K562 (cell line): Measurements from ENCODE around the gene PIGT. TPM values are rescaled to one million over a fixed set of nuclear protein-coding genes. Genes with fewer than 3 reads are reported as not detected.

ENCODE experiments used
- ATAC-seq: fragments of 200-7000 bp; cut with Tn5 transposase; 3 replicates; pipeline ENCODE4 v1.9.1; 2020; ENCODE audit warnings: moderate library complexity
- BruUV-seq: library from RNA; stranded (reverse); fragments of 400-500 nt; replicated peaks from 2 replicates; lab custom pipeline; 2021; lab: Mats Ljungman, UMichigan
- CTCF ChIA-PET: fragments of 300-600 bp; formaldehyde crosslinking; extraction: SDS; loops from one replicate; lab custom pipeline; 2021; ENCODE audit warnings: low intra/inter-chr PET ratio; lab: Yijun Ruan, JAX
- POLR2A ChIA-PET: fragments of 300-600, 350-650 bp; sonication (Branson Sonifier 250); formaldehyde crosslinking; extraction: SDS; loops from one replicate; lab custom pipeline; 2021; ENCODE audit warnings: antibody characterized with exemption, inconsistent platforms; lab: Yijun Ruan, JAX
- DNase-seq, 4 experiments: peaks; one replicate each; pipeline versions ENCODE4 v3.0.0 to v3.0.0-alpha.2; 2011 to 2018; ENCODE audit warnings: low spot score in 3 of 4, mixed read lengths in 3 of 4; ENCODE audit errors: extremely low read depth in 1 of 4
- FAIRE-seq: peaks from 2 replicates; lab custom pipeline; 2011; peaks lifted over from hg19 to GRCh38; lab: Jason Lieb, UNC
- H2AFZ ChIP-seq: 2 replicates; pipeline ENCODE4 v1.6.0; 2011; ENCODE audit warnings: low read depth, low read length, control low read depth, inconsistent platforms
- H3K27ac ChIP-seq: fragments of 200-600 bp; 3 replicates; pipeline ENCODE4 v1.8.0; 2011; ENCODE audit warnings: low read depth, mild to moderate bottlenecking, control low read depth, inconsistent platforms, low read length, moderate library complexity, mixed read lengths; ENCODE audit errors: extremely low read depth
- H3K27me3 ChIP-seq, 2 experiments: fragments of 300-600 bp in 1 of 2; 2 replicates in 1 of 2; 3 replicates in 1 of 2; pipeline versions ENCODE4 v1.6.0 to v1.8.0; 2011; ENCODE audit warnings: inconsistent platforms in 2 of 2, low read length in 2 of 2, mild to moderate bottlenecking in 1 of 2, mixed read lengths in 1 of 2, moderate library complexity in 1 of 2; ENCODE audit not compliant: control insufficient read depth in 2 of 2, insufficient read depth in 2 of 2
- H3K36me3 ChIP-seq: fragments of 300-600 bp; 3 replicates; pipeline ENCODE4 v1.8.0; 2011; ENCODE audit warnings: mild to moderate bottlenecking, low read length, inconsistent platforms; ENCODE audit not compliant: control insufficient read depth, insufficient read depth
- H3K4me1 ChIP-seq, 2 experiments: fragments of 200-600 bp in 1 of 2; replicated peaks in 1 of 2; 2 replicates in 1 of 2; 3 replicates in 1 of 2; pipeline versions ENCODE4 v1.5.1 to v1.8.0; 2011; ENCODE audit warnings: inconsistent platforms in 2 of 2, low read length in 2 of 2, mild to moderate bottlenecking in 1 of 2, mixed read lengths in 1 of 2, moderate library complexity in 1 of 2; ENCODE audit not compliant: control insufficient read depth in 2 of 2, insufficient read depth in 2 of 2
- H3K4me2 ChIP-seq: 2 replicates; pipeline ENCODE4 v1.6.1; 2011; ENCODE audit warnings: low read length, control low read depth, inconsistent platforms, mixed read lengths; ENCODE audit not compliant: insufficient read depth
- H3K4me3 ChIP-seq: fragments of 200-600 bp; sonication (generic), shearing (Covaris generic); 2 replicates; pipeline ENCODE4 v1.5.1; 2016; ENCODE audit warnings: control low read depth, inconsistent platforms
- H3K79me2 ChIP-seq: fragments of 200-600 bp; 3 replicates; pipeline ENCODE4 v1.8.0; 2011; ENCODE audit warnings: low read length, inconsistent platforms; ENCODE audit not compliant: control insufficient read depth, insufficient read depth
- H3K9ac ChIP-seq, 2 experiments: 2 replicates each; pipeline versions ENCODE4 v1.6.0 to v1.6.1; 2011; ENCODE audit warnings: low read depth in 2 of 2, low read length in 2 of 2, control low read depth in 1 of 2, inconsistent platforms in 1 of 2, mild to moderate bottlenecking in 1 of 2, mixed read lengths in 1 of 2; ENCODE audit not compliant: insufficient read depth in 1 of 2
- H3K9me1 ChIP-seq: one replicate; pipeline ENCODE4 v1.6.0; 2011; ENCODE audit warnings: inconsistent platforms, mild to moderate bottlenecking, low read length, moderate library complexity; ENCODE audit not compliant: control insufficient read depth, insufficient read depth
- H3K9me3 ChIP-seq: replicated peaks from 2 replicates; pipeline ENCODE4 v1.5.1; 2011; ENCODE audit warnings: low read depth, low read length, inconsistent platforms; ENCODE audit not compliant: control insufficient read depth, insufficient read depth
- H4K20me1 ChIP-seq: replicated peaks from 2 replicates; pipeline ENCODE4 v1.6.1; 2011; ENCODE audit warnings: low read length, inconsistent platforms, mixed read lengths; ENCODE audit not compliant: control insufficient read depth, insufficient read depth
- CBFB ChIP-seq: sonication (generic); formaldehyde crosslinking; IDR thresholded peaks from 2 replicates; pipeline ENCODE4 v1.4.0; 2020; ENCODE audit warnings: mild to moderate bottlenecking, missing genetic modification reagents
- HDAC2 ChIP-seq: fragments of 450-650 bp; IDR thresholded peaks from 2 replicates; pipeline ENCODE4 v1.6.1; 2016; ENCODE audit warnings: mild to moderate bottlenecking
- HES1 ChIP-seq: fragments of 450-650 bp; IDR thresholded peaks from 2 replicates; pipeline ENCODE4 v1.6.1; 2016; ENCODE audit warnings: low read depth, mild to moderate bottlenecking, moderate library complexity
- LEF1 ChIP-seq: fragments of 450-650 bp; IDR thresholded peaks from 2 replicates; pipeline ENCODE4 v1.6.1; 2016; ENCODE audit warnings: mild to moderate bottlenecking
- MEIS2 ChIP-seq: fragments of 450-650 bp; IDR thresholded peaks from 2 replicates; pipeline ENCODE4 v1.6.1; 2014; ENCODE audit warnings: mild to moderate bottlenecking; ENCODE audit not compliant: partially characterized antibody
- MXI1 ChIP-seq: IDR thresholded peaks from 2 replicates; pipeline ENCODE4 v1.6.1; 2011; ENCODE audit warnings: low read depth, mild to moderate bottlenecking, improper control_type of control experiment, low read length
- NCOA4 ChIP-seq: fragments of 450-650 bp; IDR thresholded peaks from 2 replicates; pipeline ENCODE4 v1.6.1; 2018; ENCODE audit warnings: mild to moderate bottlenecking; ENCODE audit not compliant: partially characterized antibody
- RBM14 ChIP-seq: fragments of 200-400 bp; formaldehyde crosslinking; IDR thresholded peaks from 2 replicates; pipeline ENCODE4 v1.6.1; 2018; ENCODE audit warnings: low read depth, mild to moderate bottlenecking, low read length, moderate library complexity, borderline replicate concordance; ENCODE audit not compliant: insufficient read depth
- SMAD2 ChIP-seq: fragments of 150-350 bp; IDR thresholded peaks from 2 replicates; pipeline ENCODE4 v1.6.1; 2014; ENCODE audit warnings: low read depth, mild to moderate bottlenecking, low read length
- SNIP1 ChIP-seq: fragments of 450-650 bp; IDR thresholded peaks from 2 replicates; pipeline ENCODE4 v1.7.1; 2017; ENCODE audit warnings: low read depth, mild to moderate bottlenecking
- ZNF785 ChIP-seq: fragments of 250-450 bp; sonication (Bioruptor Pico); IDR thresholded peaks from 2 replicates; pipeline ENCODE4 v1.4.0; 2020; ENCODE audit warnings: mild to moderate bottlenecking
- whole genome bisulfite sequencing: fragments of 100-300 bp; shearing (Covaris generic); methylation state at CpG from one replicate; pipeline ENCODE4 v1.1.6; 2016; ENCODE audit warnings: low coverage, mixed read lengths; ENCODE audit not compliant: insufficient coverage; ENCODE audit errors: missing lambda C conversion rate; 5-methylcytosine and 5-hydroxymethylcytosine counted together
- in situ Hi-C: fragments of 300-500 bp; cut with MboI; formaldehyde crosslinking; loops from 4 replicates; pipeline ENCODE4 v1.15.0; 2018; ENCODE audit warnings: inconsistent platforms, mixed read lengths
- intact Hi-C: fragments of 100-400 bp; cut with micrococcal nuclease; formaldehyde crosslinking; loops from 2 replicates; pipeline ENCODE4 v1.14.2; 2022
- polyA plus RNA-seq, 8 experiments: library from polyadenylated mRNA; depleted of rRNA in 4 of 8; stranded (reverse) in 5 of 8; unstranded in 3 of 8; fragments of >200 nt; fragmentation: Nextera tagmentation in 2 of 8; fragmentation: Illumina TruSeq in 1 of 8; extraction: Ambion mirVana in 2 of 8; extraction: Trizol in 1 of 8; gene quantifications; 2 replicates each; pipeline versions ENCODE4 v1.2.1 to v1.2.3, GENCODE V29; 2011 to 2014; ENCODE audit warnings: inconsistent platforms in 1 of 8, missing spikeins in 1 of 8
- total RNA-seq, 7 experiments: library from RNA; depleted of rRNA in 6 of 7; stranded (reverse); fragments of >200 nt in 6 of 7; fragmentation: Illumina TruSeq in 2 of 7; extraction: Trizol in 2 of 7; gene quantifications; 2 replicates each; pipeline versions ENCODE4 v1.2.1 to v1.2.3, GENCODE V29; 2011 to 2021; ENCODE audit warnings: low replicate concordance in 1 of 7

PIGT gene
- total and polyA plus RNA-seq, 9 of the 15 experiments (the other 6 are each of a cell fraction or from before 2014, with no cell fraction given), result 14.6 to 108 (median 46.9) TPM

DNA sequence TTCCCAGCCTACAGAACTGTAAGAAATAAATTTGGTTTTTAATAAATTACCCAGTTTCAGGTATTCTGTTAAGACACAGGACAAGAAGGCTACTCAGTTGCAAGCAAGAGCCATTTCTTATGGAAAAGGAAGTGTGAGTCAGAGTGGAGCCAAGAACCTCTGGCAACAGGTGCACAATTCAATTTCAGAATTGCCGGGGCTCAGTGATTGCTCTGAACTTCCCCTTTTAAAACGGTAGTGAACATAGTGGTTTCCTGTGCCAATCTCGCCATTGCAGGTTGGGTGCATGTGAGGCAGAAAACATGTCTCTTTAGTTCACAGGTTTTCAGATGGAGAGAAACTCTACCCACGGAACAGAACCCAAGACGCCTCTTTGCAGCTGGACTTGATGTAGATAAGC lies 16.4 kb downstream of the PIGT start:
- no peak overlapping the region for H3K4me2 ChIP-seq
- ChIA-PET POLR2A (interaction anchor here (0.7 to 1.2 kb wide), 2 partner anchors 25 to 58 kb away, joined by 3 to 4 read pairs; no protein-coding TSS in a partner anchor), CTCF (interaction anchor here (0.9 kb wide), 1 partner anchor 110 kb away, joined by 3 read pairs; no protein-coding TSS in a partner anchor)
- no peak for DNase-seq
- H2AFZ ChIP-seq, result no peak overlapping the region
- H3K4me3 ChIP-seq, result no peak overlapping the region
- H3K9me1 ChIP-seq, result no peaks in the 10 kb centered on the region
- no peaks in the 10 kb centered on the region for H3K9me3 ChIP-seq
- no peak for ATAC-seq
- H3K27ac ChIP-seq, result no peak overlapping the region
- H3K36me3 ChIP-seq, result no peaks in the 10 kb centered on the region
- no peak overlapping the region for H3K9ac ChIP-seq
- H3K27me3 ChIP-seq, result no peaks in the 10 kb centered on the region
- peaks cover 7 to 9% of the 10 kb centered on the region in 2 experiments; a peak in 4 of 5 replicates for H3K4me1 ChIP-seq
- in situ Hi-C loops (no loop called here), intact Hi-C loops (no loop called here)
- no peak for FAIRE-seq
- 49% methylated on average over 5 of the region's 5 CpGs for WGBS
- no TSS peak for BruUV-seq
- H4K20me1 ChIP-seq, result no peaks in the 10 kb centered on the region
- H3K79me2 ChIP-seq, result no peaks in the 10 kb centered on the region
- TF ChIP-seq MXI1, result no peak
- TF ChIP-seq SMAD2, result no peak
- no peak for TF ChIP-seq MEIS2
- no peak for TF ChIP-seq HDAC2
- no peak for TF ChIP-seq SNIP1
- TF ChIP-seq ZNF785 (CRISPR knock-in tag), result no peak
- no peak for TF ChIP-seq LEF1
- TF ChIP-seq NCOA4, result no peak
- no peak for TF ChIP-seq RBM14
- no peak for TF ChIP-seq CBFB (CRISPR knock-in tag)
- TF ChIP-seq HES1, result no peak
